Left ventricle myocardium inferior (tissue), 1 donor: ENCODE measurements around the gene MAP3K4. TPM values are rescaled to one million over a fixed set of nuclear protein-coding genes. Genes with fewer than 3 reads are reported as not detected.

Source experiments
- DNase-seq: peaks from one replicate; pipeline ENCODE4 v3.0.0-alpha.2; 2020
- H3K27ac ChIP-seq: fragments of 200-600 bp; replicated peaks from 2 replicates; pipeline ENCODE4 v1.8.0; 2021
- H3K27me3 ChIP-seq: fragments of 200-600 bp; 2 replicates; pipeline ENCODE4 v1.8.0; 2021; ENCODE audit warnings: low read depth
- H3K36me3 ChIP-seq: fragments of 200-600 bp; 2 replicates; pipeline ENCODE4 v1.8.0; 2021
- H3K4me1 ChIP-seq: fragments of 200-600 bp; 2 replicates; pipeline ENCODE4 v1.8.0; 2021
- H3K4me3 ChIP-seq: fragments of 200-600 bp; 2 replicates; pipeline ENCODE4 v1.8.0; 2021; ENCODE audit warnings: mild to moderate bottlenecking, moderate library complexity
- H3K9me3 ChIP-seq: fragments of 200-600 bp; replicated peaks from 2 replicates; pipeline ENCODE4 v1.8.0; 2021
- CTCF ChIP-seq: fragments of 200-600 bp; IDR thresholded peaks from 2 replicates; pipeline ENCODE4 v1.8.0; 2021; ENCODE audit warnings: antibody characterized with exemption, mild to moderate bottlenecking, borderline replicate concordance
- intact Hi-C: fragments of 100-400 bp; cut with micrococcal nuclease; formaldehyde crosslinking; loops from one replicate; pipeline ENCODE4 v1.11.0; 2022
- total RNA-seq: library from RNA; stranded (reverse); fragmentation: NEBNext Ultra II Directional; extraction: Animal tissue kit (Norgen Biotek cat#: 25700); gene quantifications from one replicate; pipeline ENCODE4 v1.2.1, GENCODE V29; 2021
- donor health status: DM: no; HTN: yes; CAD: no; lungs with severe emphysema.

MAP3K4 gene
- total RNA-seq, 1 donor from 2014 or later, result 37.1 TPM

GRCh38 chr6:161108916-161109315, 117.3 kb downstream of the MAP3K4 start:
- H3K36me3 ChIP-seq, result peaks cover 98% of the 10 kb centered on the region
- H3K27me3 ChIP-seq, result no peaks in the 10 kb centered on the region
- intact Hi-C loops, result no loop called here
- no peak overlapping the region for H3K4me3 ChIP-seq
- H3K4me1 ChIP-seq, result no peaks in the 10 kb centered on the region
- H3K9me3 ChIP-seq, result no peaks in the 10 kb centered on the region
- DNase-seq, result no peak
- TF ChIP-seq CTCF, result no peak
- H3K27ac ChIP-seq, result no peak overlapping the region

GRCh38 chr6:161109366-161109765, 117.8 kb downstream of the MAP3K4 start:
- no peak for DNase-seq
- H3K36me3 ChIP-seq, result peaks cover 98% of the 10 kb centered on the region
- H3K9me3 ChIP-seq, result no peaks in the 10 kb centered on the region
- no peak overlapping the region for H3K27ac ChIP-seq
- no peaks in the 10 kb centered on the region for H3K27me3 ChIP-seq
- no peak for TF ChIP-seq CTCF
- intact Hi-C loops, result no loop called here
- H3K4me1 ChIP-seq, result no peaks in the 10 kb centered on the region
- no peak overlapping the region for H3K4me3 ChIP-seq

GRCh38 chr6:161110028-161110779, 118.6 kb downstream of the MAP3K4 start:
- TF ChIP-seq CTCF, result no peak
- no peak overlapping the region for H3K4me3 ChIP-seq
- no peaks in the 10 kb centered on the region for H3K9me3 ChIP-seq
- intact Hi-C loops, result no loop called here
- no peaks in the 10 kb centered on the region for H3K4me1 ChIP-seq
- no peak for DNase-seq
- peaks cover 100% of the 10 kb centered on the region for H3K36me3 ChIP-seq
- H3K27ac ChIP-seq, result no peak overlapping the region
- no peaks in the 10 kb centered on the region for H3K27me3 ChIP-seq

- intact Hi-C loops, result no loop called here
- no peaks in the 10 kb centered on the region for H3K27me3 ChIP-seq
- no peak overlapping the region for H3K27ac ChIP-seq
- H3K9me3 ChIP-seq, result no peaks in the 10 kb centered on the region
- H3K4me3 ChIP-seq, result no peak overlapping the region
- no peak for DNase-seq
- TF ChIP-seq CTCF, result no peak
- H3K36me3 ChIP-seq, result peaks cover 100% of the 10 kb centered on the region
- no peaks in the 10 kb centered on the region for H3K4me1 ChIP-seq
Observed at GRCh38 chr6:161111261-161111660, 119.7 kb downstream of the MAP3K4 start.

GRCh38 chr6:161115468-161115867, 123.9 kb downstream of the MAP3K4 start:
- no peaks in the 10 kb centered on the region for H3K27me3 ChIP-seq
- no peaks in the 10 kb centered on the region for H3K4me1 ChIP-seq
- H3K4me3 ChIP-seq, result no peak overlapping the region
- peaks cover 99% of the 10 kb centered on the region for H3K36me3 ChIP-seq
- intact Hi-C loops, result no loop called here
- no peak for DNase-seq
- no peak for TF ChIP-seq CTCF
- H3K27ac ChIP-seq, result no peak overlapping the region
- H3K9me3 ChIP-seq, result peaks cover 12% of the 10 kb centered on the region
